HG02852 (cell line): ENCODE measurements around the gene HAUS3.
"Not testable (repeated sequence)": the region's sequence is repeated elsewhere in the genome, so short reads cannot be mapped to it uniquely, and the experiment has no call there.

ENCODE experiments used
- ATAC-seq: cut with Tn5 transposase; IDR thresholded peaks from one replicate; pipeline ENCODE4 v1.9.1; 2021; ENCODE audit warnings: mild to moderate bottlenecking, moderate library complexity; ENCODE audit not compliant: unreplicated experiment

Gene HAUS3

GRCh38 chr4:2276581-2277325 is 34.8 kb upstream of the HAUS3 start:
- ATAC-seq, result no peak

- no peak for ATAC-seq
Observed at GRCh38 chr4:2275546-2276251, 33.8 kb upstream of the HAUS3 start.

DNA sequence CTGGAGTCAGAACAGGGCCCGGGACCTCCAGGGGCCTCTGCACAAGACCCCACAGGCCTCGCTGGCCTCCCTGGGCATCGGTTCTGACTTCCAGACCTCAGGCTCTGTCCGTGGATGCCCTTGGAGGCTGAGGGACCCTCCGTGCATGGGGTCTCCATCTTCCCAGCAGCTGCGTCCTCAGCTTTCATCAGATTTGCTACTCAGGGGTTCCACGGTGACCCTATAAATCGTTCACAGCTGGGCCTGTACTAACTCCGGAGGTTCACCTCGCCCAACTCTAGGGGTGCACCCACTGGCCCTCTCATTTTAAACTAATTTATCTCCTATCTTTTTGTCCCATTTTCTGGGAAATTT is 33.1 kb upstream of the HAUS3 start:
- not testable (repeated sequence) for ATAC-seq

DNA sequence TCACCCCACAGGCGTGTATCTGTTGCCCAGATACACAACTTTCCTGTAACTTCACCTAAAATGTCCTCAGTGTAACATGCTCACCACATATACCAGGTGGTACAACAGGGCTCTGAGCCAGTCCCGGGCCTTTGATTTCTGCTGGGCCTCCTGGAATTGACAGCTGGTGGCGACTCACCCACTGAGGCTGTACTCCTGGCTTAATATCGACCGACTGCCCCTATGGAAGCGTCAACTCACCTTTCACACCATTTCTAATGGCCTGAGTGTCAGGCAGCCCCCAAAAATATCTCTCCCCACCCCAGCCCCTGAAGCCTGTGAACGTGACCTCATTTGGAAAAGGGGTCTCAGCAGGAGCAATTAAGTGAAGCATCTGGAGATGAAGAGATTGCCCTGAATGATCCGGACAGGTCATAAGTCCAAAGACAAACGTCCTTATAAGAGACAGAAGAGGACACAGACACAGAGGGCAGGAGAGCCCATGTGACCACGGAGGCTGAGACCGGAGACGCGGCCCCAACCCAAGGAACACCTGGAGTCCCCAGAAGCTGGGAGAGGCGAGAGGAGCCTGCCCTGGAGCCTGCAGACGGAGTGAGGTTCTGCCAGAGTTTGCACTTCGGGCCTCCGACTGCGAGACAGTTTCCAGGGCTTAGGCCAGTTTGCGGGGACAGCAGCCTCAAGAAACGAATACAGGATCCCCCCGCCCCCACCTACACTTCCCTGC is 32.6 kb upstream of the HAUS3 start:
- no peak for ATAC-seq

DNA sequence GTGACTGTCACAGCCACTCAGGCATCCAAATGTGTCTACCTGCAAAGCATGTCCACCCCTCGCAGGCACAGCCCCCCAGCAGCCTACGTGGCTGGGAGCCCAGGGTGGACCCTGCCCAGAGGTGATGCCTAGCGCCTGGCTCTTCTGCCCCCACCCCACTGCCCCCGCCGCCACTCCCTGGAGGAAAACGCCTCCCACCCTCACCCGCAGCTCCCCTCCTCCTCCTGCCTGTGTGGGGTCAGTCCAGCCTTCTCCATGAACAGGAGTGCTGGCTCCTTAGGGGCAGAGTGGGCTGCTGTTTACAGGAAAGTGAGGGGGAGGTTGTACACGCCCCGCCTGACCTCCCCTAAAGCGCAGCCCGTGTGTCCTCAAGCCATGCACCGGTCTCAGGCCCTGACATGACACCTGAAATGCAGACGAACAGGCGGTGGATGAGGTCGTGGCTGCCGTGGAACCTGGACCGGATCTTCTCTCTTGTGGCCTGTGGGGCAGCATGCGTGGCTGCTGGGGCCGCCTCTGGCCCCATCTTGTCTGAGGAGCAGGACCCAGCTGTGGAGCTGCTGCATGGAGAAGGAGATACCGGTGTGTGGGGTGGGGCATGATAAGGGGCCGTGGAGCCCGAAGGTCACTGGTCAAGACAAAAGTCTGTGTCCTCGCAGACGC is 31.9 kb upstream of the HAUS3 start:
- ATAC-seq, result no peak

DNA sequence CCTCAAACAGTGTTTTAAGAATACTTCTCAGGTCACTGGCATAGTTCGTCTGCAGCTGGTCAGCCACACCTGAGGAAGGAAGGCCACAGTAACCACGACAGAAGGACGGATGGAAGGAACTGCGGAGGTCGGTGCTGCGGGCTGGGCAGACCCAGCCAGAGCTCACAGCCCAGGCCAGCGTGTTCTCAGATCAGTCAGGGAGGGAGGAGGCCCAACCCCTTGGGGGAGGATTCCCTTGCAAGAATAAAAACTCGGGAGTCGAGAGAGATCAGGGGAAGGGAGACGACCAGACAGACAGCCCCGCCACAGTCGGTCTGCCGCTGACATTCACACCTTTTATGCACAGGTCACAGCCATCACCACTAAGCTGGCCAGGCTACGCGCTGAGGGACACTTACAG is 31.3 kb upstream of the HAUS3 start:
- no peak for ATAC-seq

DNA sequence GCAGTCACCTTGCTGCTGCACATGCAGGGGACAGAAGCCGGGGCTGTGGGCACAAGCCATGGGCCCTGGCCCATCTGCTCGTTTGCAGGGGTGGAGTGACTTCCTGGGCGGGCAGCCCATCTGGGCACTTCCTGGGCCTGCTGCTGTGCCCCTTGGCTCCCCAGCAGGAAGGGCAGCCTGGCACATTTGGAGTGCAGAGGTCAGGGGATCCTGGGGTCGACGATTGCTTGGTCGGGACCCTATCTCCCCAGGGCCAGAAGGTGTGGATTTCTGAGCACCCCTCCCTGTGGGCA is 30.9 kb upstream of the HAUS3 start:
- ATAC-seq, result no peak

DNA sequence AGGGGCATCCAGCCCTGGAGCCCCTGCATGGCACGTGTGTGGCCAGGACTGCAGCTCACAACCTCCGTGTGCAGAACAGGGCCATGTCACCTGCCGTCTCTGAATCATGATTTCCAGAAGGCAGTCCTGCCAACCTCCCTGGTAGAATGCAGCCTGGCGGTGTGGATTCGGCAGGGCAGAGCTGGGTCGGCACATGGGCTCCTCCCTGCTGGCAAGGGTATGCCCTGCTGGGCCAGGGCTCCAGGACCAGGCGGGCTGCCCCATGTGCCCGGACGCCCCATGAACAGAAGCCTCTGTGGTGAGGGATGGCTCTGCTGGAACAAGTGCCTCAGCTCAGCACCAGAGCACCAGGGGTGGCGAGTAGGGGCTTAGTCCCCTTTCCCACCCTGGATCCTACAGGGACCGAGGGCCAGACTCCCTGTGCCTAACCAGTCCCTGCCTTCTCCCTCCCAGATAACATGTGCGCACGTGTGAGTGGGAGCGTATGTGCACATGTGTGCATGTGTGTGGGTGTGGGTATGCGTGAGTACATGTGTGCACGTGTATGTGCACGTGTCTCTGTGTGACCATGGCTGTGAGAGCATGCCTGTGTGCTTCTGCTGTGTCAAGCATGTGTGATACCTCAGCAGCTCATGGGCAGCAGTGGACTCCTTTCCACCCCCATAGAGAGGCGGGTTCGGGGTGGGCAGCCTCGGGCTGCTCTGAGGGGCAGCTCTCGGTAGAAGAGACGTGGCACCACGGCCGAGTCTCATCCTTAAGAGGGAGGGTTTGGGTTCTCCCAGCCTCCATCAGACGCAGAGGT is 30.3 kb upstream of the HAUS3 start:
- no peak for ATAC-seq

- ATAC-seq, result no peak
Observed at GRCh38 chr4:2271279-2272025, 29.5 kb upstream of the HAUS3 start.

DNA sequence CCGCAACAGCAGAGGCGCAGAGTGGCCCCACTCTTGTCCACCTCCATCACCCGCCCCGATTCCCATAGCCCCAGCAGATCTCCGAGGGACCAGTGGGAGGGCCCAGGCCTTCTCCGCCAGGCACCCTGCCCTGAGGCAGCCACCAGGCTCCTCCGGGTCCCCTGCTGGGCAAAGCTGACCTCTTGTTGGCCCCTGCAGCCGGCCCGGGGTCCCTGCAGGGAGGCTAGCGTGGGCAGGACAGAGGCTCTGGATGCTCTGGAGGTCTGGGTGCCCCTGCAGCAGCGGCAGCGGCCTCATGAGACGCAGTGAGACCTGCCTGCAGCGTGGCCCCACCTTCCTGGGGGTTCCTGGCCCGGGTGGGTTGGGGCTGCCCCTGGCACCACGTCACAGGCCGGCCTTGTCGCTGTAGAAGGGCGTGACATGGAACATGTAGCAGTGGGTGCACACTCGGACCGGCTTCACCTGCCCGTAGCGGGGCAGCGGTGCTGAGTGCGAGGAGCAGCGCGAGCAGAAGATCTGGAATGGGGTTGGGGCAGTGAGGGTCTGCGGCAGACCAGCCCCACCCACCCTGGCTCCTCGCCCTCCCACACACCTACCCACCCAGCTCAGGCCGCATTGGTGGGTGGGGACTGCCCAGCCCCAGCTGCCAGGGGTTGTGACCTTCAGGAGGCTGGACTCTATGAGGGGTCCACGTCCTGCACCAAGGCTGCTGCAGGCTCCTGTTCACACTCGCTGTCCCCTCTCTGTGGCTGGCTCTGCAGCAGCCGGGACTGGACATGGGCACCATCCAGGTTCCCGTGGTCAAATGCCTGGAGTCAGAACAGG is 28.6 kb upstream of the HAUS3 start:
- ATAC-seq, result no peak

DNA sequence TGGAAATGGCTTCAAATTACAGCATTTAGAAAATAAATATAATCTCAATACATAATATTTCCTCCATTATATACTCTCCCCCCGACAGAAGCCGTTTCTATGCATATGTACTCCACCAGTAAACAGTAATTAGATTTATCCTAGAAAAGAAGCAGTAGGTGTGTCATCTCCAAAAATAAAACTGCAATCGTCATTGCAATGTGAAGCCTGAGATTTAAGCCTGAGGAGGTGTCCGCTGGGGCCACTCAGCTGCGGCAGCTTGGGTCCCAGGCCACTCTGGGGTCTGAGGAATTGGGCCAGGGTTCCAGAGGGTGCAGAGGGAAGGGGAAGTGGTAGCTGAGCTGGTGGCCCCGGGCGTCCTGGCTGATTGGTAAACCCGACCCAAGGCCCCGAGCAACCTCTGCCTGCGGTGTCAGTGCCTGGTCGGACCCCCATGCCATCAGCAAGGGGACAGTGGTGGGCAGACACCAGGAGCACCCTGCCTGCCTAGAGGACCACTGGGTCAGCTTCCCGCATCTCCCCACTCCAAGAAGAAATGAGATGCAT is 27.8 kb upstream of the HAUS3 start:
- ATAC-seq, result no peak

DNA sequence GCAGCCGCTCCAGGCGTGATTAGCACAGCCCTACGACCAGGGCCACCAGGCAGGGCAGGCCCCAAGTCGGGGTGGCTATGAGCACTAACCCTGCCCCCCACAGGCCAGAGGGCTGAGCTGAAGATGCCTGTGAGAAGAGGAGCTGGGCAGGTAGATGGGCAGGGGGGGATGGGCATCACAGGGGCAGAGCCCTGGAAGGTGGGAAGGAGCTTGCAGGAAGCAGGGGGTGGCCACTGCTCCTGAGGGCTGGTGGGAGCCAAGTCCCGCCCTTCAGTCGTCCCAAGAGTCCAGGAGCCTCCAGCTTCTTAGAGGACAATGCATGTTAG is 27.2 kb upstream of the HAUS3 start:
- ATAC-seq, result no peak

DNA sequence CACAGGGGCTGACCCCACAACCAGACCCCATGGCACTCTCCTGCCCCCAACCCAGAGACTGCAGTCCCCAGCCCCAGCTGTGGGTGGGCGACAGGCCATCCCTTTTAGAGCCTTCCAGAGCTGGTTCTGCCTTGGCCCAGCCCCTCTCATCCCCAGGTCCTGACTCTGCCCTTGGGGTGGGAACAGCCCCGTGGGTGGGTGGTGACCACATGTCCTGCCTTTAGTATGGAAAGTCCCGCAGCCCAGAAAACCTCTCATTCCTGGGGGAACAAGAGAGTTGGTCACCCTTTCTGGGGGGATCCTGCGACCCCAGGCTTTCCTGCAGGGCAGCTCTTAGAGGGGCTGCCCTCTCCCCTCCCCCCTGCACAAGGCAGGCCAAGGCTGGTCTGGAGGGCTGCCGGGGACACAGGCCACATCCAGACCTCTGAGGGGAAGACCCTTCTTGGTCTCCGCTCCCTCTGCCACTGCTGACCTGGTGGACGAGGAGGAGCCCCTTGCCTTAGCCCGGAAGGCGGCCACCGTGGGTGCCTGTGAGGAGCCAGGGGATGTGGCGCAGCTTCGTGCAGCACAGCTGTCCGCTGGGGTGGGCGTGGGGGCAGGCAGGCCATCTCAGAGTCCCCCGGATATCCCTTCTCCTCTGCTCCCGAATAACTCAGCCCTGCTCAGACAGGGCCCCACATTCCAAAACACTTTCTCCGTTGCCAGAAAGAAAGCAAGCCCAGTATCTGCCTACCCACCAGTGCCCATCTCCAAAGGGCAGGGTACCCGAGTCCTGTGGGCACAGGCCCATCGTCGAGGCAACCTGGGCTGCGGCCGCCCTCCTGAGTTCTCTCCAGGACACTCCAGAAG is 26.7 kb upstream of the HAUS3 start:
- ATAC-seq, result no peak

DNA sequence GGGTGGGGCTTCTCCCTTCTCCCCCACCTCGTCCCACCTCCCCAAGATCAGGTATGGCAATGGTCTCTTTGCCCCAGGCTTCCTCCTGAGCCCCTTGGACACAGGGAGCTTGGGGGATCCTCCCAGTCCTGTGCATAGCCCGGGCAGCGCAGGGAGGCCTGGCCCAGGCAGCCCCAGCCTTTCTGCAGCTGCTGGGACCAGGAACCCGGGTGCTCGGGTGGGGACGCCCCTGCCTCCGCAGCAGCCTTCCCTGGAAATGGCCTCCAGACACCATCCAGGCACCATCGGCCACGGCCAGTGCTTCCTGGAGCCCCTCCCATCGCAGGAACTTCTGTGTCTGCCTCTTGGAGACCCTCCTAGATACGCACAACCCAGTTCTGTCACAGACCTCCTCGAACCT is 25.9 kb upstream of the HAUS3 start:
- ATAC-seq, result no peak

GRCh38 chr4:2267320-2267811 is 25.4 kb upstream of the HAUS3 start:
- no peak for ATAC-seq

DNA sequence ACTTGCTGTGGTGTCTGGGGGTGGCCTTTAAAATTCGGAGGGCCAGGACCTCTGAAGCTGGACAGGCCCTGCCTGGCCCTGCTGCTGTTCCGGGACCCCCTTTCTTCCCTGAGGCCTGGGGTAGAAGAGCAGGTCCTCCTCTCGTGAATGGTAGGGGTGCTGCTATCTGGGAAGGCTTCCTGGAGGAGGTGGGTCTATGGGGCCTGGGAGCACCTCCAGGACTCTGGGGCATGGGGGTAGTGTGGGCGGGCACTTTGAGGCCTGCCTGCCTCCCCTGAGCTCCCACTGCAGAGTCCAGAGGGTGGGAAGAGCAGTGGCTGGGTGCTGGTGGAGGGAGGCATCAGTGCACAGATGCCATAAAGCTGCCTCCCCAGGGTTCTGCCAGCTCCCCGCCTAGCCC is 24.9 kb upstream of the HAUS3 start:
- ATAC-seq, result no peak

DNA sequence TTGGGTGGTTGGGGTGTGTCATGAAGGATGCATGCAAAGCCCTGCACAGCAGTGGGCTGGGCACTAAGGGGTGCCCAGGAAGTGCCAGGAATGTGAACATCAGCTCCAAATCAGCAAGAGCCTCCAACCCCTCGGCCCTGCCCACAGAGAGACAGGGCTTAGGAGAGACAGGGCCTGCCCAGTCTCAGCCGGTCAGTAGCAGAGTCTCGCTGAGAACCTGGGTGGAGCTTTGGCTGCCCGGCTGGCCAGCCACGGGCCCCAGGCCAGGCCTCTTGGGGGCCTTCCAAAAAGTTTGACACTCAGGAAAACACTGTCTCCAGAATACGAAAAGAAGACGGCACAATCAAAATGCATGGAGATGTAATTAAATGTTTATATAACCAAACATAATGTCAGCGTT is 24.3 kb upstream of the HAUS3 start:
- no peak for ATAC-seq
